HEK293 (cell line): ENCODE results near the gene ART1.

Experiments used
- CTCF ChIA-PET: fragments of 350-600 bp; formaldehyde crosslinking; extraction: SDS; loops from one replicate; lab custom pipeline; 2021; ENCODE audit warnings: antibody characterized with exemption; lab: Yijun Ruan, JAX
- POLR2A ChIA-PET: fragments of 300-600 bp; formaldehyde crosslinking; extraction: SDS; loops from one replicate; lab custom pipeline; 2020; ENCODE audit warnings: antibody characterized with exemption, inconsistent platforms; lab: Yijun Ruan, JAX
- H3K27ac ChIP-seq: fragments of 200-500 bp; sonication (Bioruptor generic); 2 replicates; pipeline ENCODE4 v1.5.1; 2014; ENCODE audit warnings: low read depth, low read length, control low read depth, inconsistent platforms; ENCODE audit errors: extremely low read depth
- H3K36me3 ChIP-seq, 2 experiments: fragments of 200-500 bp in 1 of 2; sonication (Bioruptor generic) in 1 of 2; 1 replicate in 1 of 2; 2 replicates in 1 of 2; pipeline ENCODE4 v1.5.1; 2014 to 2017; ENCODE audit warnings: inconsistent platforms in 2 of 2, low read length in 2 of 2; ENCODE audit not compliant: control insufficient read depth in 2 of 2, insufficient read depth in 1 of 2
- H3K4me1 ChIP-seq: fragments of 200-500 bp; sonication (Bioruptor generic); 2 replicates; pipeline ENCODE4 v1.5.1; 2014; ENCODE audit warnings: mild to moderate bottlenecking, low read length, inconsistent platforms; ENCODE audit not compliant: control insufficient read depth, insufficient read depth
- H3K4me3 ChIP-seq: 2 replicates; pipeline ENCODE4 v1.5.1; 2011; ENCODE audit warnings: low read depth, mild to moderate bottlenecking, control low read depth, low read length, moderate library complexity
- H3K9me3 ChIP-seq: fragments of 200-500 bp; sonication (Bioruptor generic); 2 replicates; pipeline ENCODE4 v1.5.1; 2014; ENCODE audit warnings: low read depth, low read length, inconsistent platforms; ENCODE audit not compliant: control insufficient read depth, insufficient read depth
- AEBP2 ChIP-seq: fragments of 450-650 bp; formaldehyde crosslinking; IDR thresholded peaks from 2 replicates; pipeline ENCODE4 v1.5.1; 2016; ENCODE audit warnings: missing biosample characterization, missing genetic modification characterization, borderline replicate concordance
- FEZF1 ChIP-seq: fragments of 450-650 bp; formaldehyde crosslinking; IDR thresholded peaks from 2 replicates; pipeline ENCODE4 v1.5.1; 2016; ENCODE audit warnings: missing biosample characterization, missing genetic modification characterization
- GFI1B ChIP-seq: fragments of 450-650 bp; formaldehyde crosslinking; IDR thresholded peaks from 2 replicates; pipeline ENCODE4 v1.5.1; 2016; ENCODE audit warnings: missing biosample characterization, missing genetic modification characterization
- GLIS1 ChIP-seq: fragments of 450-650 bp; formaldehyde crosslinking; IDR thresholded peaks from 2 replicates; pipeline ENCODE4 v1.5.1; 2016; ENCODE audit warnings: missing biosample characterization, missing genetic modification characterization
- IKZF3 ChIP-seq: fragments of 450-650 bp; IDR thresholded peaks from 2 replicates; pipeline ENCODE4 v1.5.0; 2018; ENCODE audit warnings: missing biosample characterization, mild to moderate bottlenecking, missing genetic modification characterization, moderate library complexity
- KLF10 ChIP-seq: fragments of 450-650 bp; IDR thresholded peaks from 2 replicates; pipeline ENCODE4 v1.5.1; 2018; ENCODE audit warnings: missing biosample characterization, mild to moderate bottlenecking, missing genetic modification characterization
- KLF17 ChIP-seq: fragments of 450-650 bp; formaldehyde crosslinking; IDR thresholded peaks from 2 replicates; pipeline ENCODE4 v1.5.1; 2016; ENCODE audit warnings: missing biosample characterization, missing genetic modification characterization
- KLF8 ChIP-seq: fragments of 450-650 bp; formaldehyde crosslinking; IDR thresholded peaks from 2 replicates; pipeline ENCODE4 v1.5.1; 2016; ENCODE audit warnings: missing biosample characterization, missing genetic modification characterization
- PRDM6 ChIP-seq: fragments of 450-650 bp; formaldehyde crosslinking; IDR thresholded peaks from 2 replicates; pipeline ENCODE4 v1.5.1; 2017; ENCODE audit warnings: missing biosample characterization, missing genetic modification characterization
- SCRT2 ChIP-seq: fragments of 450-650 bp; formaldehyde crosslinking; IDR thresholded peaks from 2 replicates; pipeline ENCODE4 v1.5.1; 2016; ENCODE audit warnings: missing biosample characterization, missing genetic modification characterization
- SETDB1 ChIP-seq: IDR thresholded peaks from one replicate; pipeline ENCODE4 v1.6.1; 2017; ENCODE audit warnings: mild to moderate bottlenecking, low read length, moderate library complexity, mixed read lengths; ENCODE audit not compliant: insufficient read length
- TCF7L2 ChIP-seq: IDR thresholded peaks from 2 replicates; pipeline ENCODE4 v1.6.1; 2011; ENCODE audit warnings: low read depth, mild to moderate bottlenecking, inconsistent platforms, low read length, moderate library complexity, borderline replicate concordance
- YY2 ChIP-seq: fragments of 450-650 bp; formaldehyde crosslinking; IDR thresholded peaks from 2 replicates; pipeline ENCODE4 v1.5.1; 2016; ENCODE audit warnings: missing biosample characterization, missing genetic modification characterization
- ZFHX2 ChIP-seq: fragments of 450-650 bp; formaldehyde crosslinking; conservative IDR thresholded peaks from 2 replicates; pipeline ENCODE4 v1.5.1; 2016; ENCODE audit warnings: missing biosample characterization, missing genetic modification characterization
- ZFP41 ChIP-seq: fragments of 450-650 bp; formaldehyde crosslinking; IDR thresholded peaks from 2 replicates; pipeline ENCODE4 v1.5.1; 2016; ENCODE audit warnings: missing biosample characterization, missing genetic modification characterization, borderline replicate concordance
- ZIC2 ChIP-seq: fragments of 450-650 bp; formaldehyde crosslinking; IDR thresholded peaks from 2 replicates; pipeline ENCODE4 v1.5.1; 2016; ENCODE audit warnings: missing biosample characterization, missing genetic modification characterization
- ZNF133 ChIP-seq: fragments of 450-650 bp; formaldehyde crosslinking; IDR thresholded peaks from 2 replicates; pipeline ENCODE4 v1.5.1; 2016; ENCODE audit warnings: missing biosample characterization, missing genetic modification characterization
- ZNF26 ChIP-seq: fragments of 450-650 bp; formaldehyde crosslinking; IDR thresholded peaks from 2 replicates; pipeline ENCODE4 v1.5.1; 2016; ENCODE audit warnings: missing biosample characterization, missing genetic modification characterization
- ZNF335 ChIP-seq: fragments of 450-650 bp; formaldehyde crosslinking; conservative IDR thresholded peaks from 2 replicates; pipeline ENCODE4 v1.5.1; 2016; ENCODE audit warnings: missing biosample characterization, missing genetic modification characterization
- ZNF350 ChIP-seq: fragments of 450-650 bp; formaldehyde crosslinking; IDR thresholded peaks from 2 replicates; pipeline ENCODE4 v1.5.0; 2017; ENCODE audit warnings: missing biosample characterization, mild to moderate bottlenecking, missing genetic modification characterization
- ZNF37A ChIP-seq: fragments of 450-650 bp; IDR thresholded peaks from 2 replicates; pipeline ENCODE4 v1.5.1; 2018; ENCODE audit warnings: missing biosample characterization, missing genetic modification characterization
- ZNF398 ChIP-seq: fragments of 450-650 bp; formaldehyde crosslinking; IDR thresholded peaks from 2 replicates; pipeline ENCODE4 v1.5.1; 2017; ENCODE audit warnings: missing biosample characterization, missing genetic modification characterization
- ZNF416 ChIP-seq: fragments of 450-650 bp; formaldehyde crosslinking; IDR thresholded peaks from 2 replicates; pipeline ENCODE4 v1.5.1; 2016; ENCODE audit warnings: missing biosample characterization, missing genetic modification characterization
- ZNF426 ChIP-seq: fragments of 450-650 bp; formaldehyde crosslinking; IDR thresholded peaks from 2 replicates; pipeline ENCODE4 v1.5.1; 2017; ENCODE audit warnings: missing biosample characterization, missing genetic modification characterization, mild to moderate bottlenecking, inconsistent platforms, moderate library complexity
- ZNF510 ChIP-seq: fragments of 450-650 bp; formaldehyde crosslinking; IDR thresholded peaks from 2 replicates; pipeline ENCODE4 v1.5.1; 2018; ENCODE audit warnings: mild to moderate bottlenecking, missing genetic modification characterization, missing biosample characterization; ENCODE audit not compliant: insufficient replicate concordance
- ZNF580 ChIP-seq: fragments of 450-650 bp; formaldehyde crosslinking; IDR thresholded peaks from 2 replicates; pipeline ENCODE4 v1.5.1; 2016; ENCODE audit warnings: missing biosample characterization, missing genetic modification characterization
- ZNF645 ChIP-seq: fragments of 450-650 bp; formaldehyde crosslinking; IDR thresholded peaks from 2 replicates; pipeline ENCODE4; 2016; ENCODE audit warnings: missing biosample characterization, missing genetic modification characterization
- ZNF701 ChIP-seq: fragments of 450-650 bp; formaldehyde crosslinking; IDR thresholded peaks from 2 replicates; pipeline ENCODE4 v1.5.1; 2016; ENCODE audit warnings: missing biosample characterization, missing genetic modification characterization
- ZNF843 ChIP-seq: fragments of 450-650 bp; formaldehyde crosslinking; IDR thresholded peaks from 2 replicates; pipeline ENCODE4 v1.5.1; 2016; ENCODE audit warnings: missing biosample characterization, missing genetic modification characterization
- ZSCAN4 ChIP-seq: fragments of 450-650 bp; formaldehyde crosslinking; IDR thresholded peaks from 2 replicates; pipeline ENCODE4 v1.5.1; 2017; ENCODE audit warnings: missing biosample characterization, missing genetic modification characterization

ART1 gene

GRCh38 chr11:3615998-3616397, 28.9 kb upstream of the ART1 start:
- CTCF ChIA-PET: interaction anchor here (0.7 to 1.5 kb wide), 2 partner anchors 150 to 193 kb away, joined by 3 to 5 read pairs; partner anchors contain the start of gene PGAP2
- TF ChIP-seq ZNF26 (tag by site-specific recombination): no peak
- no peak for TF ChIP-seq FEZF1 (tag by site-specific recombination)
- TF ChIP-seq ZNF580: no peak
- TF ChIP-seq KLF17 (tag by site-specific recombination): no peak
- no peak for TF ChIP-seq ZNF701 (tag by site-specific recombination)
- no peak for TF ChIP-seq ZNF133 (tag by site-specific recombination)
- TF ChIP-seq ZNF645 (tag by site-specific recombination): no peak
- TF ChIP-seq KLF10 (tag by site-specific recombination): no peak
- TF ChIP-seq ZNF398 (tag by site-specific recombination): peak; percentile 58
- no peak for TF ChIP-seq ZNF37A
- TF ChIP-seq SETDB1: no peak
- no peak for TF ChIP-seq ZNF843 (tag by site-specific recombination)
- TF ChIP-seq GLIS1 (tag by site-specific recombination): no peak
- TF ChIP-seq KLF8 (tag by site-specific recombination): no peak
- no peak for TF ChIP-seq ZFP41
- TF ChIP-seq ZIC2: peak; percentile 39; the same call in 1 of the 2 replicates
- TF ChIP-seq SCRT2: no peak
- no peak for TF ChIP-seq PRDM6 (tag by site-specific recombination)
- TF ChIP-seq ZFHX2 (tag by site-specific recombination): peak; percentile 73
- no peak for TF ChIP-seq ZNF350 (tag by site-specific recombination)
- no peak for TF ChIP-seq IKZF3
- no peak for TF ChIP-seq ZNF426
- no peak for TF ChIP-seq GFI1B (tag by site-specific recombination)
- no peak for TF ChIP-seq TCF7L2
- TF ChIP-seq AEBP2: no peak
- no peak for TF ChIP-seq YY2
- TF ChIP-seq ZSCAN4 (tag by site-specific recombination): no peak
- no peak for TF ChIP-seq ZNF510 (tag by site-specific recombination)
- no peak for TF ChIP-seq ZNF416 (tag by site-specific recombination)
- no peak for TF ChIP-seq ZNF335 (tag by site-specific recombination)

More at GRCh38 chr11:3615998-3616397, 28.9 kb upstream of the ART1 start:
- POLR2A ChIA-PET: no interaction called here
- no peak overlapping the region for H3K4me3 ChIP-seq
- H3K9me3 ChIP-seq: no peaks in the 10 kb centered on the region
- H3K27ac ChIP-seq: peak overlapping the region; percentile 43; the same call in 1 of the 2 replicates
- no peaks in the 10 kb centered on the region for H3K36me3 ChIP-seq
- no peaks in the 10 kb centered on the region for H3K4me1 ChIP-seq
